HG03575 (cell line): ENCODE results near the gene ARL4C.

Experiments used
- ATAC-seq: cut with Tn5 transposase; IDR thresholded peaks from one replicate; pipeline ENCODE4 v1.9.1; 2021; ENCODE audit not compliant: unreplicated experiment, insufficient number of reproducible peaks, low FRiP score; ENCODE audit errors: extremely low read depth

ARL4C gene

GRCh38 chr2:234502919-234503285 is 6.0 kb upstream of the ARL4C start:
- ATAC-seq, result no peak

GRCh38 chr2:234502285-234502918 is 5.5 kb upstream of the ARL4C start:
- ATAC-seq, result no peak

- ATAC-seq, result no peak
Observed at GRCh38 chr2:234500394-234501006, 3.6 kb upstream of the ARL4C start.

GRCh38 chr2:234497594-234498235 is 834 bp upstream of the ARL4C start:
- no peak for ATAC-seq

- no peak for ATAC-seq
Observed at GRCh38 chr2:234496055-234496834, 636 bp downstream of the ARL4C start.

- no peak for ATAC-seq
Observed at GRCh38 chr2:234495251-234496054, 1.4 kb downstream of the ARL4C start.

- ATAC-seq, result no peak
Observed at GRCh38 chr2:234494361-234495250, 2.3 kb downstream of the ARL4C start.

GRCh38 chr2:234493796-234494195 is 3.1 kb downstream of the ARL4C start:
- ATAC-seq, result no peak

- no peak for ATAC-seq
Observed at GRCh38 chr2:234492717-234493485, 4.0 kb downstream of the ARL4C start.

- no peak for ATAC-seq
Observed at GRCh38 chr2:234491897-234492296, 5.0 kb downstream of the ARL4C start.

- no peak for ATAC-seq
Observed at GRCh38 chr2:234491281-234491680, 5.6 kb downstream of the ARL4C start.

- no peak for ATAC-seq
Observed at GRCh38 chr2:234490271-234491091, 6.4 kb downstream of the ARL4C start.

GRCh38 chr2:234488913-234489451 is 7.9 kb downstream of the ARL4C start:
- no peak for ATAC-seq

GRCh38 chr2:234488486-234488885 is 8.4 kb downstream of the ARL4C start:
- ATAC-seq, result no peak

GRCh38 chr2:234487356-234487755 is 9.5 kb downstream of the ARL4C start:
- no peak for ATAC-seq

- no peak for ATAC-seq
Observed at GRCh38 chr2:234483568-234484251, 13.2 kb downstream of the ARL4C start.
